ENCODE measurements around the gene NAV2.

DNA sequence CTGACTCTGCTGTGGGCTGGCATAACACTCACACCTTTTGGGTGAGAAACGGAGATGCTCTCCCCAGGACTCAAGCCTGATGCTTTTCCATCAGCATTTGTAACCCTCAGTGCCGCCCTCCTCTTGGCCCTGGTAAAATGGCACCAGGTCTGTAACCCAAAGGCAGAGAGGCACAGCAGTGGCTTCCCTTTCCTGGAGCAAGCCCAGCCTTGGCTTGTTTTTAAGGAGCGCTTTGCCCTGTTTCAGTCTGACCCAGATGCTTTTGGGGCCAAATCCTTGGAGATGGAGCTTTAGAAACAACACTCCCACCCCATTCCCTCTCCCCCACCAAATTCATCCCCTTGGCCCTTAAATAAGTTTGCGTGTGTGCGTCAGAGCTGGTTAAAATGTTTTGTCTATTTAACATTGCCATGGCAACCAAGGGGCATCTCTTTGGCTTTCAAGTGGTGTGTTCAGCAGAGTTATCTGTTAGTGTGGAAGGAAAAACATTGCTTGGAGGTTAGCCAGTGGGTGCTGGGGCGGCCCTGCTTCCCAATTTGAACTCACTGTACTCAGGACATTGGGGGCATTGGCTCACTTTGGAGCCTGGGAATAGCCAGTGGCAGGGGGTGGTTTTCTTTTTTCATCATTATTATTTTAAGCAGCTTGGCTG lies 134.1 kb downstream of the NAV2 start:
- TF ChIP-seq, protein P1, sequence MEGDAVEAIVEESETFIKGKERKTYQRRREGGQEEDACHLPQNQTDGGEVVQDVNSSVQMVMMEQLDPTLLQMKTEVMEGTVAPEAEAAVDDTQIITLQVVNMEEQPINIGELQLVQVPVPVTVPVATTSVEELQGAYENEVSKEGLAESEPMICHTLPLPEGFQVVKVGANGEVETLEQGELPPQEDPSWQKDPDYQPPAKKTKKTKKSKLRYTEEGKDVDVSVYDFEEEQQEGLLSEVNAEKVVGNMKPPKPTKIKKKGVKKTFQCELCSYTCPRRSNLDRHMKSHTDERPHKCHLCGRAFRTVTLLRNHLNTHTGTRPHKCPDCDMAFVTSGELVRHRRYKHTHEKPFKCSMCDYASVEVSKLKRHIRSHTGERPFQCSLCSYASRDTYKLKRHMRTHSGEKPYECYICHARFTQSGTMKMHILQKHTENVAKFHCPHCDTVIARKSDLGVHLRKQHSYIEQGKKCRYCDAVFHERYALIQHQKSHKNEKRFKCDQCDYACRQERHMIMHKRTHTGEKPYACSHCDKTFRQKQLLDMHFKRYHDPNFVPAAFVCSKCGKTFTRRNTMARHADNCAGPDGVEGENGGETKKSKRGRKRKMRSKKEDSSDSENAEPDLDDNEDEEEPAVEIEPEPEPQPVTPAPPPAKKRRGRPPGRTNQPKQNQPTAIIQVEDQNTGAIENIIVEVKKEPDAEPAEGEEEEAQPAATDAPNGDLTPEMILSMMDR (IDR thresholded peaks at IDR 0.05), result no peak
- TF ChIP-seq POLR2A (IDR thresholded peaks at IDR 0.05), result no peak
- no peak for TF ChIP-seq POLR2AphosphoS5 (IDR thresholded peaks at IDR 0.05)
- no peak for TF ChIP-seq EP300 (IDR thresholded peaks at IDR 0.05)
